ENCODE measurements around the gene PCAT7.

DNA sequence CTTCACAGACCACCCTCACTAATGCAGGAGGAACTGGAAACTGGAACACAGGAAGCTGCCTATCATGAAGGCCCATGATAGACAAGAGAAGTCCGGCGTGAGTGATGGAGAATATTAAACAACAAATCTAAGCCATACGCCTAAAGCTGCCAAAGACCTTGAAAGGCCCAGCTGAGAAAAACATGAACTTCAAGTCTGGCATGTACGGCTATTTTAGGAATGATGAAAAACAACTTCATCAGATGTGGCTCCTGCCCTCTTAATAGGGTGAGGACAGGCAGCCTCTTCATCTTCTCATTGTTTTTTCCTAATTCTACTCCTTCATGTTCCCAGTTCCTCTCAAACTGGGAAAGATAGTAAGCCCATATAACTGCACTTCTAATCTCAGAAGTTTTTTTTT is 64.1 kb downstream of the PCAT7 start:
- TF ChIP-seq, protein P1, sequence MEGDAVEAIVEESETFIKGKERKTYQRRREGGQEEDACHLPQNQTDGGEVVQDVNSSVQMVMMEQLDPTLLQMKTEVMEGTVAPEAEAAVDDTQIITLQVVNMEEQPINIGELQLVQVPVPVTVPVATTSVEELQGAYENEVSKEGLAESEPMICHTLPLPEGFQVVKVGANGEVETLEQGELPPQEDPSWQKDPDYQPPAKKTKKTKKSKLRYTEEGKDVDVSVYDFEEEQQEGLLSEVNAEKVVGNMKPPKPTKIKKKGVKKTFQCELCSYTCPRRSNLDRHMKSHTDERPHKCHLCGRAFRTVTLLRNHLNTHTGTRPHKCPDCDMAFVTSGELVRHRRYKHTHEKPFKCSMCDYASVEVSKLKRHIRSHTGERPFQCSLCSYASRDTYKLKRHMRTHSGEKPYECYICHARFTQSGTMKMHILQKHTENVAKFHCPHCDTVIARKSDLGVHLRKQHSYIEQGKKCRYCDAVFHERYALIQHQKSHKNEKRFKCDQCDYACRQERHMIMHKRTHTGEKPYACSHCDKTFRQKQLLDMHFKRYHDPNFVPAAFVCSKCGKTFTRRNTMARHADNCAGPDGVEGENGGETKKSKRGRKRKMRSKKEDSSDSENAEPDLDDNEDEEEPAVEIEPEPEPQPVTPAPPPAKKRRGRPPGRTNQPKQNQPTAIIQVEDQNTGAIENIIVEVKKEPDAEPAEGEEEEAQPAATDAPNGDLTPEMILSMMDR (conservative IDR thresholded peaks at IDR 0.05) = no peak
- TF ChIP-seq EZH2 (IDR thresholded peaks at IDR 0.05; ENCODE audit: low read depth) = no peak
